ENCODE measurements around the gene CDKAL1. TPM values are rescaled to one million over a fixed set of nuclear protein-coding genes. Genes with fewer than 3 reads are reported as not detected.
"Not testable (repeated sequence)": the region's sequence is repeated elsewhere in the genome, so short reads cannot be mapped to it uniquely, and the experiment has no call there.

Gene CDKAL1
- total and polyA plus RNA-seq, 2 donors from 2014 or later: 4.6 to 20.2 TPM

DNA sequence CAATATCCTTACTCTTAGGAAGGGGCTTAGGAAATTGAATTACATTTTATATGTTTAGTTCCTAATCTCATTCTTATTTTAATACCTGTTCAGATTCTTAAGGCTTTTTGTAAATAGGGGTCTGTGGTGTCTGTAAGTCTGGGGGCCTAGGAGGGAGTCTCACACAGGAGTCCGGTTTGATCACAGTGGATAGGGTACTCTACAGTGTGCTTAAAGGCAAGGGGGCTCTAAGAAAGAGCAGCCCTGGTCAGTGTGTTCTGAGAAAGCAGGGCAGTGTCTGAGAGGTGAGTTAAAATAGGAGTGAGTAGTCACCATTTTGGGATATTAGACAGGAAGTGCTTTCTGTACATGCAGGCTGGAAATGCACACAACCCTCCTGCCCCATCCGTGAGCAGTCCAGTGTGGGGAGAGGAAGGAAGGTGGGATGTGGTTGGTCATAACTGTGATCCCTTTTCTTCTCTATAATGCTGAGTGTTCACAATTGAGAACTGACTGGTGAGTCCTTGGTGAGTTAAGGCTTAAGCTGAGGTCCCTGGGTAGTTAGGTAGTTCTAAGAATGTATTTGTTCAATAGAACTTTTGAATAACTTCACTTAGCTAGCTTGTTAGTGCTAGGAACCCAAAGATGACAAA lies 50.0 kb downstream of the CDKAL1 start:
- DNase-seq: no peak

DNA sequence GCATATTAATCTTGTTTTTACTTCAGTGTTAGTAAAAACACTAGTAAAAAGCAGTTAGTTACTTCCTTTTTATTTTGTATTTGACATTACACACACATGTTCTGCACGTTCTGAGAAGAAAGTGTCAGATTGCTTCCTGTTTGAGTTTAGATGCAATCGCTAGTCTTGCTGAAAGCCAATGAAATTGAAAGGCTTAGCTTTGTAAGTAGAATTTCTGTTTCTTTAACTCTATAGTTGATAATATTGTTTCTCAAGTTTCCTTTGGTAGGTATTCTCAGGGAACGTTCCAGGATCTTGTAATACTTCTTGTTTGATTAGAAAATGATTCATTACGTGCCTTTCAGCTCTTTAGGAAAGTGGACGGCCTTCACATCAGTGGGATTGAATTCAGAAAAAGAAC lies 55.0 kb downstream of the CDKAL1 start:
- intact Hi-C loops (cut with DNase I): no loop called here
- peak in 1 of 5 donors; percentile 47 for DNase-seq
- no peaks in the 10 kb centered on the region for H3K36me3 ChIP-seq (ENCODE audit: control insufficient read depth in 2 of 3, insufficient read depth in 3 of 3, low read length in 3 of 3)
- no peak overlapping the region for H3K27ac ChIP-seq (ENCODE audit: low read depth in 2 of 2, low read length in 2 of 2)
- H3K27me3 ChIP-seq (ENCODE audit: control insufficient read depth, insufficient read depth, low read length): no peaks in the 10 kb centered on the region
- no peaks in the 10 kb centered on the region for H3K9me3 ChIP-seq (ENCODE audit: control insufficient read depth in 2 of 3, insufficient read depth in 1 of 3, low read length in 3 of 3)
- H3K4me1 ChIP-seq (ENCODE audit: control insufficient read depth in 2 of 3, insufficient read depth in 2 of 3, low read depth in 1 of 3, low read length in 3 of 3): no peaks in the 10 kb centered on the region
- H3K4me3 ChIP-seq (ENCODE audit: low read length in 3 of 3): no peak overlapping the region
- FAIRE-seq: no peak
- TF ChIP-seq, protein P1, sequence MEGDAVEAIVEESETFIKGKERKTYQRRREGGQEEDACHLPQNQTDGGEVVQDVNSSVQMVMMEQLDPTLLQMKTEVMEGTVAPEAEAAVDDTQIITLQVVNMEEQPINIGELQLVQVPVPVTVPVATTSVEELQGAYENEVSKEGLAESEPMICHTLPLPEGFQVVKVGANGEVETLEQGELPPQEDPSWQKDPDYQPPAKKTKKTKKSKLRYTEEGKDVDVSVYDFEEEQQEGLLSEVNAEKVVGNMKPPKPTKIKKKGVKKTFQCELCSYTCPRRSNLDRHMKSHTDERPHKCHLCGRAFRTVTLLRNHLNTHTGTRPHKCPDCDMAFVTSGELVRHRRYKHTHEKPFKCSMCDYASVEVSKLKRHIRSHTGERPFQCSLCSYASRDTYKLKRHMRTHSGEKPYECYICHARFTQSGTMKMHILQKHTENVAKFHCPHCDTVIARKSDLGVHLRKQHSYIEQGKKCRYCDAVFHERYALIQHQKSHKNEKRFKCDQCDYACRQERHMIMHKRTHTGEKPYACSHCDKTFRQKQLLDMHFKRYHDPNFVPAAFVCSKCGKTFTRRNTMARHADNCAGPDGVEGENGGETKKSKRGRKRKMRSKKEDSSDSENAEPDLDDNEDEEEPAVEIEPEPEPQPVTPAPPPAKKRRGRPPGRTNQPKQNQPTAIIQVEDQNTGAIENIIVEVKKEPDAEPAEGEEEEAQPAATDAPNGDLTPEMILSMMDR (IDR thresholded peaks at IDR 0.05; ENCODE audit: borderline replicate concordance, extremely low read depth, insufficient read depth): no peak
- no peak overlapping the region for H3K9ac ChIP-seq (ENCODE audit: low read length in 3 of 3)

More for the DNA sequence above, 50.0 kb downstream of the CDKAL1 start:
- Histone ChIP-seq H3K4me1 (ENCODE audit: control insufficient read depth in 2 of 3, insufficient read depth in 2 of 3, low read depth in 1 of 3, low read length in 3 of 3) (no peaks in the 10 kb centered on the region), H3K36me3 (ENCODE audit: control insufficient read depth in 2 of 3, insufficient read depth in 3 of 3, low read length in 3 of 3) (no peaks in the 10 kb centered on the region), H3K4me3 (ENCODE audit: low read length in 3 of 3) (no peak overlapping the region), H3K27me3 (ENCODE audit: control insufficient read depth, insufficient read depth, low read length) (no peaks in the 10 kb centered on the region), H3K9ac (ENCODE audit: low read length in 3 of 3) (no peak overlapping the region), H3K9me3 (ENCODE audit: control insufficient read depth in 2 of 3, insufficient read depth in 1 of 3, low read length in 3 of 3) (no peaks in the 10 kb centered on the region), H3K27ac (ENCODE audit: low read depth in 2 of 2, low read length in 2 of 2) (no peak overlapping the region)
- no peak for FAIRE-seq
- TF ChIP-seq, protein P1 (IDR thresholded peaks at IDR 0.05; ENCODE audit: borderline replicate concordance, extremely low read depth, insufficient read depth): no peak
- intact Hi-C loops (cut with DNase I): no loop called here

GRCh38 chr6:20590476-20590875 lies 56.2 kb downstream of the CDKAL1 start:
- H3K4me3 ChIP-seq (ENCODE audit: low read length in 3 of 3); H3K4me1 ChIP-seq (ENCODE audit: control insufficient read depth in 2 of 3, insufficient read depth in 2 of 3, low read depth in 1 of 3, low read length in 3 of 3); H3K27me3 ChIP-seq (ENCODE audit: control insufficient read depth, insufficient read depth, low read length); H3K27ac ChIP-seq (ENCODE audit: low read depth in 2 of 2, low read length in 2 of 2); DNase-seq; H3K36me3 ChIP-seq (ENCODE audit: control insufficient read depth in 2 of 3, insufficient read depth in 3 of 3, low read length in 3 of 3); intact Hi-C loops (cut with DNase I); H3K9ac ChIP-seq (ENCODE audit: low read length in 3 of 3); FAIRE-seq; H3K9me3 ChIP-seq (ENCODE audit: control insufficient read depth in 2 of 3, insufficient read depth in 1 of 3, low read length in 3 of 3): not testable (repeated sequence)

DNA sequence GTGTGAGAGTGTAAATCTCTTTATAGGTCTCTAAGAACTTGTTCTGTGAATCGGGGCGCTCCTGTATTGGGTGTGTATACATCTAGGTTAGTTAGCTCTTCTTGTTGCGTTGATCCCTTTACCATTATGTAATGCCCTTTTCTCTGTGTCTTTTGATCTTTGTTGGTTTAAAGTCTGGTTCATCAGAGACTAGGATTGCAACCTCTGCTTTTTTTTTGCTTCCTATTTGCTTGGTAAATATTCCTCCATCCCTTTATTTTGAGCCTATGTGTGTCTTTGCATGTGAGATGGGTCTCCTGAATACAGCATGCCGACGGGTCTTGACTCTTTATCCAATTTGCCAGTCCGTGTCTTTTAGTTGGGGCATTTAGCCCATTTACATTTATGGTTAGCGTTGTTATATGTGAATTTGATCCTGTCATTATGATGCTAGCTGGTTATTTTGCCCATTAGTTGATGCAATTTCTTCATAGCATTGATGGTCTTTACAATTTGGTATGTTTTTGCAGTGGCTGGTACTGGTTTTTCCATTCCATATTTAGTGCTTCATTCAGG lies 60.1 kb downstream of the CDKAL1 start:
- DNase-seq; H3K9me3 ChIP-seq (ENCODE audit: control insufficient read depth in 2 of 3, insufficient read depth in 1 of 3, low read length in 3 of 3); H3K4me3 ChIP-seq (ENCODE audit: low read length in 3 of 3); H3K9ac ChIP-seq (ENCODE audit: low read length in 3 of 3); FAIRE-seq; H3K27me3 ChIP-seq (ENCODE audit: control insufficient read depth, insufficient read depth, low read length); H3K36me3 ChIP-seq (ENCODE audit: control insufficient read depth in 2 of 3, insufficient read depth in 3 of 3, low read length in 3 of 3); H3K27ac ChIP-seq (ENCODE audit: low read depth in 2 of 2, low read length in 2 of 2); H3K4me1 ChIP-seq (ENCODE audit: control insufficient read depth in 2 of 3, insufficient read depth in 2 of 3, low read depth in 1 of 3, low read length in 3 of 3); intact Hi-C loops (cut with DNase I): not testable (repeated sequence)

Measured in kidney (tissue), 14 donors.